Lower lobe of right lung (tissue), 2 donors: ENCODE measurements around the gene HOXC11. TPM values are rescaled to one million over a fixed set of nuclear protein-coding genes. Genes with fewer than 3 reads are reported as not detected.

ENCODE experiments used
- ATAC-seq, 2 donors: fragments of 200-7000 bp; cut with Tn5 transposase; one replicate each; pipeline ENCODE4 v1.9.1; 2020 to 2022; ENCODE audit warnings: mild to moderate bottlenecking in 2 of 2, moderate library complexity in 2 of 2
- DNase-seq: peaks from one replicate; pipeline ENCODE4 v3.0.0-alpha.2; 2020
- H3K27ac ChIP-seq: fragments of 200-600 bp; one replicate; pipeline ENCODE4 v1.8.0; 2022
- H3K27me3 ChIP-seq: fragments of 200-600 bp; one replicate; pipeline ENCODE4 v1.8.0; 2022; ENCODE audit warnings: low read depth
- H3K36me3 ChIP-seq: fragments of 200-600 bp; one replicate; pipeline ENCODE4 v1.8.0; 2022; ENCODE audit warnings: mild to moderate bottlenecking
- H3K4me1 ChIP-seq: fragments of 200-600 bp; one replicate; pipeline ENCODE4 v1.8.0; 2022
- H3K4me3 ChIP-seq: fragments of 200-600 bp; one replicate; pipeline ENCODE4 v1.8.0; 2022; ENCODE audit warnings: mild to moderate bottlenecking
- H3K9me3 ChIP-seq: fragments of 200-600 bp; one replicate; pipeline ENCODE4 v1.8.0; 2022
- CTCF ChIP-seq: fragments of 200-600 bp; IDR thresholded peaks from one replicate; pipeline ENCODE4 v1.8.0; 2022; ENCODE audit warnings: antibody characterized with exemption, mild to moderate bottlenecking
- intact Hi-C: fragments of 100-400 bp; cut with DNase I; formaldehyde crosslinking; loops from one replicate; pipeline ENCODE4 v1.11.0; 2022
- total RNA-seq: library from RNA; stranded (reverse); fragmentation: NEBNext Ultra II Directional; extraction: Animal tissue kit (Norgen Biotek cat#: 25700); gene quantifications from one replicate; pipeline ENCODE4 v1.2.1, GENCODE V29; 2021
- donor health status: DM: no; HTN: yes; CAD: no; lungs with severe emphysema.

The HOXC11 gene
- total RNA-seq, 1 donor from 2014 or later, result not detected

- ATAC-seq (no peak), DNase-seq (no peak)
- no peaks in the 10 kb centered on the region for H3K4me1 ChIP-seq
- H3K9me3 ChIP-seq, result no peaks in the 10 kb centered on the region
- H3K36me3 ChIP-seq, result no peaks in the 10 kb centered on the region
- intact Hi-C loops, result no loop called here
- H3K27me3 ChIP-seq, result peaks cover 100% of the 10 kb centered on the region
- H3K4me3 ChIP-seq, result no peak overlapping the region
- no peak for TF ChIP-seq CTCF
- no peak overlapping the region for H3K27ac ChIP-seq
Measured at GRCh38 chr12:53959314-53959713, 13.6 kb upstream of the HOXC11 start.

- intact Hi-C loops, result no loop called here
- peaks cover 100% of the 10 kb centered on the region for H3K27me3 ChIP-seq
- no peak for TF ChIP-seq CTCF
Measured at GRCh38 chr12:53960187-53961024, 12.5 kb upstream of the HOXC11 start.

GRCh38 chr12:53961025-53961761, 11.7 kb upstream of the HOXC11 start:
- no peaks in the 10 kb centered on the region for H3K36me3 ChIP-seq

More at GRCh38 chr12:53960187-53961024, 12.5 kb upstream of the HOXC11 start:
- Histone ChIP-seq H3K4me1 (no peaks in the 10 kb centered on the region), H3K9me3 (no peaks in the 10 kb centered on the region), H3K36me3 (no peaks in the 10 kb centered on the region), H3K4me3 (no peak overlapping the region), H3K27ac (no peak overlapping the region)
- DNase-seq (no peak), ATAC-seq (no peak)

GRCh38 chr12:53963005-53963404, 9.9 kb upstream of the HOXC11 start:
- DNase-seq (no peak), ATAC-seq (no peak)
- H3K36me3 ChIP-seq, result no peaks in the 10 kb centered on the region
- H3K9me3 ChIP-seq, result no peaks in the 10 kb centered on the region
- no peak overlapping the region for H3K4me3 ChIP-seq
- TF ChIP-seq CTCF, result no peak
- intact Hi-C loops, result no loop called here
- H3K27me3 ChIP-seq, result peaks cover 100% of the 10 kb centered on the region
- no peak overlapping the region for H3K27ac ChIP-seq
- H3K4me1 ChIP-seq, result peaks cover 13% of the 10 kb centered on the region

More at GRCh38 chr12:53961025-53961761, 11.7 kb upstream of the HOXC11 start:
- DNase-seq (no peak), ATAC-seq (peak; percentile 8 to 16)
- H3K27me3 ChIP-seq, result peaks cover 100% of the 10 kb centered on the region
- no peaks in the 10 kb centered on the region for H3K9me3 ChIP-seq
- peaks cover 6% of the 10 kb centered on the region for H3K4me1 ChIP-seq
- no peak overlapping the region for H3K4me3 ChIP-seq
- TF ChIP-seq CTCF, result no peak
- no peak overlapping the region for H3K27ac ChIP-seq
- intact Hi-C loops, result no loop called here

GRCh38 chr12:53963434-53964314, 9.3 kb upstream of the HOXC11 start:
- Histone ChIP-seq H3K4me1 (peaks cover 13% of the 10 kb centered on the region), H3K4me3 (no peak overlapping the region), H3K27me3 (peaks cover 100% of the 10 kb centered on the region), H3K36me3 (no peaks in the 10 kb centered on the region), H3K9me3 (no peaks in the 10 kb centered on the region), H3K27ac (no peak overlapping the region)
- TF ChIP-seq CTCF, result no peak
- DNase-seq (no peak), ATAC-seq (no peak)
- intact Hi-C loops, result no loop called here
